HG02973 (cell line): Measurements from ENCODE around the gene PPAT.

ENCODE experiments used
- ATAC-seq: cut with Tn5 transposase; IDR thresholded peaks from one replicate; pipeline ENCODE4 v1.9.1; 2021; ENCODE audit warnings: moderate library complexity; ENCODE audit not compliant: unreplicated experiment

PPAT gene

DNA sequence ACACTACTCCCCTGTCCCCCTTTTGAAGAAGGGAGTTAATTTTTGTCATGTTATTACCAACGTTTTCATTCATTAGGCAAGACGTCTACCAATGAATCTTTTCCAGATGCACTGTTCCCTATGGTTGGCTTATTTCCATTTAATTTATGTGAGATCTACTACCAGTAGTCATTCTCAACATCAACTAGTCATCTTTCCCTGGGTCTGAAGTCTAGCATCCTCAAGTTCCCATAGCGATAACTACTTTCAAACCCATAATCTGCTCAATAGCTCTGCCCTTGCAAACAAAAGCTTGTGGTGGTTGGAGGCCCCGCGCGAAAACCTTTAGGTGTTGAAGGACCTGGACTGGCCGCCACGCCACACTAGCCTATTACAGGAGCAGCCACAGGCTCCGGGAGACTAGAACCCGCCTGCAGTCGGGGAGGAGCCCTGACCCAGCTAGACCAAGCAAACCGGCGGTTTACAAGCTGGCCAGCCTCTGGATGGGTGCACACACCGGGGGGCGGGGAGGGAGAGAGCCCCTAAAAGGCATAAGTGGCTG, 746 bp downstream of the PPAT start:
- peak; percentile 12 for ATAC-seq

DNA sequence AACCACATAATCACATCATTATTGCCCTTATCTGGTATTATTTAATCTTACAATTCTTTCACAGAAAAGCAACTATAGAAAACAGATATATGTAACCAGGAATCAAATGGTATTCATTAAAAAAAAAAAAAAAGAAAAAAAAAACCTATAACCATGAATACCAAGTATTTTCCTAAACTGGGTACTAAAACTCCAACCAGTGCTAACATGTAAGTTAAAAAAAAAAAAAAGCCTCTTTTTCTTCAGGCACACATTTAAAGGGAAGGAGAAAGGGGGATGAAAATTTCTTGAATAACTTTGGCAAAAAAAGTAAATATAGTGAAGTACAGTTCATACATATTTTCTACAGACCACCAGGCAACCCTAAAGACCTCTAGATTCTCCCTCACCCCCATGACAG, 2.1 kb downstream of the PPAT start:
- no peak for ATAC-seq

DNA sequence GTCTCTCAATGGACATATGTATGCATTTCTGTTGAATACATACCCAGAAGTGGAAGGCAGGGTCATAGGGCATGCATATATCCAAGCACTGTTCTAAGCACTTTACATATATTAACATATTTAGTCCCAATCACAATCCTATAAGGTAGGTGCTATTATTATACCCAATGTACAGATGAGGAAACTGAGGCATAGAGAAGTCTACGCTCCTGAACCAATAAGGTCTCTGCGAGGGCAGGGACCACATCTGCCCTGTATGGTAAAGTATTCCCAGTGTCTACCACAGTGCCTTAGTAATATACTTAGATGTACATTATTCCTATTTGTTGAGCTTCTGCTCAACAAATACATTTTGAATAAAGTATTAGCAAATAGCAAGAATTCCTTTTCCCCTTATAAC, 5.2 kb downstream of the PPAT start:
- no peak for ATAC-seq

DNA sequence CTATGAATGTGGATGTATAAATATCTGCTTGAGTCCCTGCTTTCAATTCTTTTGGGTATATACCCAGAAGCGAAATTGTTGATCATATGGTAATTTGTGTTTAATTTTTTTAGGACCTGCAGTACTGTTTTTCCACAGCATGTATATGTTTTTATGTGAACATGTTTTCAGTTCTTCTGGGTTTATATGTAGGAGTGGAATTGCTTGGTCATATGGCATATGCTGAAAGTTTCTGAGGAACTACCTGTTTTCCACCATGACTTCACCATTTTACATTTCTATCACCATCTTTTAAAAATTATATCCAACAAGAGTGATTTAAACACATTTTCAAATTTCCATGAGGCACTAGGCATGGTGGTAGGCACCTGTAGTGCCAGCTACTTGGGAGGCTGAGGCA, 8.2 kb downstream of the PPAT start:
- no peak for ATAC-seq

DNA sequence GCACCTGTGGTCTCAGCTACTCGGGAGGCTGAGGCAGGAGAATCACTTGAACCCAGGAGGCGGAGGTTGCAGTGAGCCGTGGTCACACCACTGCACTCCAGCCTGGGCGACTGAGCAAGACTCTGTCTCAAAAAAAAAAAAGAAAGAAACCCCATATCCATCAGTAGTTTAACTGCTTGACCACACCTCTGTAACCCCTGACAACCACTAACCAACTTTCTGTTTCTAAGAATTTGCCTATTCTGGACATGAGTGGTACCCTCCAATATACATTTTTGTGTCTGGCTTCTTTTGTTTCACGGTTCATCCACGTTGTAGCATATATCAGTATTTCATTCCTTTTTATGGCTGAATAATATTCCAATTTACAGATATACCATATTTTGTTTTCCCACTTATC, 9.1 kb downstream of the PPAT start:
- peak; percentile 84 for ATAC-seq

DNA sequence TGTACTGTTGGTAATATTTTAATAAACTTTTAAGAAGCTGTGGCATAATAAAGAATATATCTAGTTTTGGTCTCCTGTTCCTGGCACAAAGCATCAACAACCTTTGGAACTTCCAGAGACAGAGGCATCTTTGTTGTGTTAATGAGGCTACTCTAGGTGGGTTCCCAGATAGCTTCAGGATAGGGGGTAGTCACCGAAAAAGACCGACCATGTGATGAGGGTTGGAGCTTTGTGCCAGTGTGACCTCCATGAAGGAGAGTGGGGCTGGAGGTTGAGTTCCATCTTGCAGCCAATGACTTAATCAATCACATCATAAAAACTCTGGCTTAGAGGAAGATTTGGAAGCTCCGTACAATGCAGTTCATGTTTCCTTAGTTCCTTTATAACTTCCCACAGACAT, 9.9 kb downstream of the PPAT start:
- no peak for ATAC-seq

DNA sequence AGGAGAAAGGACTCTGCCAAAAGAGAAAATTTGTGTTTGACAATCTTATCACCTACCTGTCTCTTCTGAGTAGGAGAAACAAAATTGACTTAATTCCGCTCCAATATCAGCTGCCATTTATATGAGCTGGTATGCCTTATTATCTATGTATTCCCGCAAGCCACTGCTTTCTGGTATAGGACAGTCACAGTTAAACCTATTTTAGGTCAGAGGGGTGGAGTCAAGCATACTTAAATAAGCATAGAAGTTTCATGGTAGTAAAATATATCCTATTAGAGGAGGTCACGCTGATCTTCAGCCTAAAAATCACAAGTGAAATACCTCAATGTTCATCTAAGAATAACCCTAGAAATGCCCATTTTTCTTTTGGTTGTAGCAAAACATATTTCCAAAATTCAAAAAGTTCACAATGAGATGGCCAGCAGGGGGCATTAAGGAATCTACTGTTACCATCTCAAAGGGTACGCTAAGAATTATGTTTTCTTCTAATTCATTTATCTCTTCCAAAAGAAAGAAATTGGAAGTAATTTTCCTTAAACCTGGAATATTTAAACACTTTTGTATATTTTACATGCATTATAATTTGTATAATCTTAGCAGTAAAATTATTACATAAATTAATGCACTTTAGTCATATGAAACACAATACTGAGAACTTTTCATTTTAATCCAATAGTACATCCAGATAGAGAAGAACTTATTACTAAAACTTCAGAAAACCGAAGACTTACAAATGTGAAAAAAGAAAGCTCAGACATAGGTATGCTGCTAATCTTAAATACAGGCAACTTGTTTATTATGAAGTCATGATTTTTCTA, 10.5 kb downstream of the PPAT start:
- ATAC-seq = no peak

DNA sequence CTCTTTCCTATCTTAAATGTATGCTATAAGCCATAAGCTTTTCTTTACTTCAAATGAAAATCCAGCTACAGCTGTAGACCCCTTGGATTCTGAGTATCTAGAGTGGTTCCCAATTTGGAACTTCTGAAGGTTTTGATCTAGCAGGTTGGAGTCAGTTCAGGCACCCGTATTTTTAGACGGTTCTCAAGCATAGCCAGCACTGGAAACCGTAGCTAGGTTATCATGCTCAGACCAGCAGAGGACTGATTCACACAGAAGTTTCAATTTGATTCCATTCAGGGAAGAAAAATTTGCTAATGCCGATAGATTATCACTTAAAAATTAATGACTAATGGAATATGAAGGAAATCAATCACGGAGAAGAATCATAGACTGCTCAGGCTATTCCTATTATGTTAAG, 11.2 kb downstream of the PPAT start:
- no peak for ATAC-seq

DNA sequence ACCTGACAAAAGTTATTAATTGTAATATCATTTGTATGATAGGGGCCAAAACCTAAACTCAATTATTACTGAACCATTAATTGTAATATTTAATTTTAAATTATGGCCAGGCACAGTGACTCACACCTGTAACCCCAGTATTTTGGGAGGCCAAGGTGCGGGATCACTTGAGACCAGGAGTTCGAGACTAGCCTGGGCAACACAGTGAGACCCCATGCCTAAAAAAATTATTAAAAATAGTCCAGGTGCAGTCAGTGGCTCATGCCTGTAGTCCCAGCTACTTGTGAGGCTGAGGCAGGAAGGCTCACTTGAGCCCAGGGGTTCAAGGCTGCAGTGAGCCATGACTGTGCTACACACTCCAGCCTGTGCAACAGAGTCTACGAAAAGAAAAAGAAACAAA, 18.0 kb downstream of the PPAT start:
- ATAC-seq = no peak

DNA sequence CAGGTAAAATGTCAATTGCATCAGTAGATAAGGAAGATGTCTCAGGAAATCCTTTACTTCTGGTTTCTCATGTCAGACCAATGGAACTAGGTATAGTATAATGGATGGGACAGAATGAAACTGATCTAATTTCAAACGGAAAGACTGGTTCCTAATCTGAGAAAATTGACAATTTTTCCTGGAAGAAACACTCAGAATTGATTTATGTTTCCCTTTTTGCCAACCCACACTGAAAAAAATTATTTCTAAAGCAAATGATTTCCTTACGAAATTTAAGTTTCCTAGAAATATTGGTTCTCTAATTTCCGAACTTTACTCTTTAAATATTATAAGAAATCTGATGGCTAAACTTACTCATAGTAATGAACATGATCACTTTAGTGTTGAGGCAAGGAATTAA, 19.1 kb downstream of the PPAT start:
- ATAC-seq = no peak

DNA sequence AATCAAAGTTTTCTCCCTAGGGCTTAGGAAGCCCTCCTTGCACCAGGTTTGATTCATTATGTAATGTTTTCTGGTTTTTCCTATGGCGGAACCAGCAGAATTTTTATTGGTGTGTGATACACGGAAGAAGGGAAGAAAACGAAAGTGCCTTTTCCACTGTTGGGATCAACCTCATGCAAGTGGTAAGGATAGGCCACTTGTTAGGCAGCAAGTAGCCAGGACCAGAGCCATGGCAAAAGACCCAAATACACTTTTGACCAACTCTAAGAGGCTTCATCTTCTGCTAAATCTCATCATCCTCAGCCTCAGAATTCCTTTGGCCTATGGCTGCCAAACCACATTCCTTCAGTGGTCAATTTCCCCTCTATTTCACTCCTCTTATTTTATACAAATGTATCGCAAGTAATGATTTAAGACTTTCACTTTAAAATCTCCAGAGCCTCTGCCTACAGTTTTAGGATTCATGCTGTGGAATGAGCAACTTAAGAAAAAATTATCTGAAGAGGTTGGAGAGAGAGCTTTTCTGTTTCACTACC, 21.2 kb downstream of the PPAT start:
- no peak for ATAC-seq

DNA sequence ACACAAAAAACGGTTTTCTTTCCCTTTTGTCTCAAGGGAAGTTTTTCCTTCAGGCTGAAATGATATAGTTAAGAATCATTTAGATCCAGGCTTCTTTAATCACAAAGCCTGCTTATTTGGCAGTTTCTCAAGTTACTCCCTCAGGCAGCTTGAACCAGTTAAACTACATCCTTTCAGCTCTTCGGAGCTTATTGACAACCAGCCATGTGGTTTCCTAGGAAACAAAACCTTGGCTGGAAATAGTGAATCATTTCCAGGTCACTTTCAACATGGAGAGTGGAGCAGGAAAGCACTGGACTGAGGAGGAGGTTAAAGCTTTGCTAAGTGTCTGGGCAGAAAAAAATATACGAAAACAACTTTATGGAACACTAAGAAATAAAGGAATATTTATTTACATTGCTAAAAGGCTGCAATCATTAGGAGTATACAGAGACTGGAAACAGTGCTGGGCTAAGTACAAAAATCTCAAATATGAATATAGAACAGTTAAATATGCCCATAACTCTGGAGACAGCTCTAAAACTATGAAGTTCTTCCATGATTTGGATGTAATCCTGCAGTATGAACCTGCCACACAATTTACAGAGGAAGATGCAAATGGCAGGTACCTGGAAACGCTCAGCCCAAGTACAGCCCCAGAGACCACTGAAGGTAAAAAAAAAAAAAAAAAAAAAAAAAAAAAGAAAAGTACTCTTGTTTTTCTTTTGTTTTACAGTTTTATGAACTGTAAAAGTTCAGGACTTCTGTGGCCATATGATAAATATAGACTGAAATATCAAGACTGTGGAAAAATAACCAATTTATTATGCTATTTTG, 25.0 kb downstream of the PPAT start:
- ATAC-seq = no peak

DNA sequence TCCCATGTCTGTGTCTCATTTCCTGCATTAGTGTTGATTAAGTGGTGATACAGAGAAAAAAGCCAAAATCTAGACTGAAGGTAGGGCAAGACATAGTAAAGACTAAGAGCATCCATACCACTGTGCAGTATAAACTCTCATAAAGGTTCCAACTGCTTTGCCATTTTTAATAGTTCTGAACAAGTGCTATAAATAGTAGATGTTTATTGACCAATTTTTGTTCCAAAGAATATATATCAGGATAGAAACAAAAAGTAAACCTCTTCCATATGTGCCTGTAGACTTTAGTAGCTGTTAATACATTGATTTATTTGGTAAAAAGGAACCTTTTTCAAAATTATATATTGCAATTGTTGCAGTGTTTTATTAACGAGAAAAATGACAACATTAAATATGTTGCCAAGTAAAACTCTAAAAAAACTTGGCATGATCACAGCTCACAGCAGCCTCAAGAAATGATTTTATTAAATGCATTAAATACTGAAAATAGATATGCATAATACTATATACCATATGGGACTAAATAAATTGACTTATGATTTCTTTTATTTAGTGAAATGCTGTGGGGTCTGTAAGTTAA, 25.8 kb downstream of the PPAT start:
- ATAC-seq = no peak

DNA sequence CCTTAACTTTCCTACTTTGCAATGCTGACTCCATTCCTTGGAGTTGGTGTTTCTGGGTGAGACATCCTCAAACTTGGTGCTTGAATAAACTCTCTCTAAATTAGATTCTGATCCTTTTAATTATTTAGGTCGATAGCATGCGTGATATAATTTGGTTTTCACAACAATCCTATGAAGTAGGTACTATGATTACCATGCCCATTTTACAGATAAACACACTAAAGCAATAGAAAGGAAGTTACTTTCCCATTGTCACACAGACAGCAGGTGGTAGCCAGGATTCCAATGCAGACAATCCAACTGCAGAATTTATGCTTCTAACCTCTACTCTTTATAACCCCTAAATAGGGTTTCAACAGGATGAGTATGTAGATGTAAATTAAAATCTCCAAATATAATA, 26.4 kb downstream of the PPAT start:
- ATAC-seq = no peak

DNA sequence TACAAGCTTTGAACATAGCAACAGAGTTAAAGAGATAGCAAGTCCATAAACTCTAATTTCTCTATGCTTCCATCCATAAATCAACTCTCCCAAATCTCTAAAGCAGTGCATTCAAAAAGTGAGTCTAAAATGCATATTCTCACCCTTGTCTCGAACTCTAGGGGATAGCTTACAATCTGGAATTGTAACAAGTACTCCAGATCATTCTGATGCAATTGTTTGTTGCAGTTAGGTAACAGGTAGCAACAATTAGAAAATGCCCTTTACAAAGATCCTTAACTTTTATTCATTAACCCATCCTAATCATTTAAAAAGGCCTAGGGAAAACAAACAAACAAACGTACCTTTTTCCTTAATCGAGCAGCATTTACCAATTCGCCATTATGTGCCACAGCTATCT, 29.3 kb downstream of the PPAT start:
- no peak for ATAC-seq

DNA sequence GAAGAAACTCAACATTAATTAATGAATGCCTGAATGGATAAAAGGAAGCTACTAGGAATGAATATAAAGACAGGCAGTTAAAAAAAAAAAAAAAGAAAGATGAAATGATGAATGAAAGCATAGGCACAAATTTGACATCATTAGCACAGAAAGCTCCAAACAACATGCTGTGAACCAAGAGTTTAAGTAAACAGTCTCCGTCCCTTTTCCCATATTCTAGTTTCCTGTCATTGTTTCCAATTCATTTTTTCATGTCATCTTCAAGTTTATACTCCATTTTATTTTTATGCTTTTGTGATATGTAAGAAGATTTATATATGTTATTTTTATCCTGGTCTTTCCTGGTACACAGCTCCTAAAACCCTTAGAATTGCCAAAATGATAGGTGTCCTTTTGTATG, 30.4 kb downstream of the PPAT start:
- ATAC-seq = no peak

DNA sequence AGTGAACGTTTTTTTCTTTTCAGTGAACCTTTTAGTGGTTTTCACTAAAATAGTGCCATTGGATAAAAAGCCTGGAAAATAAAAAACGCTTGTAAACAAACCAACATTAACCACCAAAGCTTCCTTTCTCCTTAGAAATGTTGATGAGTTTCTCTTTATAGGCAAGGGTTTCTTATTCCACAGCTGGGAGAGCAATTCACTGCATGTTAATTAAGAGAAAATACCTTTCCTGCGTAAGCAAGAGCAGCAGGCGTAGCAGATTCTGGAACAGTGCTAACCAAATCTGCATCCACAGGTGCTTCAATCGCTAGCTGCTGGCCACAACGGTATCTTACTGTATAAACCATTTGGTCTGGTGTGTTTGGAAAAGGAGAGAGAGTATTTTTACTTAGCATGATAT, 34.9 kb downstream of the PPAT start:
- ATAC-seq = no peak

DNA sequence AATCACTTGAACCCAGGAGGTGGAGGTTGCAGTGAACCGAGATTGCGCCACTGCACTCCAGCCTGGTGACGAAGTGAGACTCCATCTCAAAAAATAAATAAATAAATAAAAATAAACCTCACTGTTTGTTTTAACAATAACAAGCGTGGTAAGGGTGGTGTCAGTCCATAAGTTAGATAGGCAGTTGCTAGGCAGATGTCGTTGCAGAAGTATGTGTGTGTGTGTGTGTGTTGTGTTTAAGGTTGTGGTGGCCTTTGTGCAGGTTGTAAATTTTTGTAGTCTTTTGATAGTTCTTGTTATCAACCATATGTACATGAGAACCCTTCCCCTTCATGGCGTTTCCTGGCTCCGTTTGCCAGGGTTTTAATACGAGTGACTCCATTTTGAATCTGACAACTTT, 44.1 kb downstream of the PPAT start:
- no peak for ATAC-seq

DNA sequence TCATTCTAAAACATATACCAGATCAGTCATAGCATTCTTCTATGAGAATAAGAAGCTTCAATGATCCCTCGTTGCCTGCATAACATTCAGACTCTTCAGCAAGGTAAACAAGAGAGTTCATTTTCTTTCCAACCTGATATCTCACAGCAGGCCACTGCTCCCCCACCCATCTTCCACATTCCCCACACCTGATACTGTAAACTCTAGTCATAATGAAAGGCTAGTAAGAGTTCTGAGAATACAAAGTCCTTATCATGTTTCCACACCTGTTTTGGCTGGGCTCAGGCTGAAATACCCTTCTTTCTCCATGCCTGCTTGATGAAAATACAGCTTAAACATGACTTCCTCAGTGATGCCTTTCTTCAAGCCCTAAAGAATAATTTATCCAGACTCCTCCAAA, 45.9 kb downstream of the PPAT start:
- ATAC-seq = no peak

DNA sequence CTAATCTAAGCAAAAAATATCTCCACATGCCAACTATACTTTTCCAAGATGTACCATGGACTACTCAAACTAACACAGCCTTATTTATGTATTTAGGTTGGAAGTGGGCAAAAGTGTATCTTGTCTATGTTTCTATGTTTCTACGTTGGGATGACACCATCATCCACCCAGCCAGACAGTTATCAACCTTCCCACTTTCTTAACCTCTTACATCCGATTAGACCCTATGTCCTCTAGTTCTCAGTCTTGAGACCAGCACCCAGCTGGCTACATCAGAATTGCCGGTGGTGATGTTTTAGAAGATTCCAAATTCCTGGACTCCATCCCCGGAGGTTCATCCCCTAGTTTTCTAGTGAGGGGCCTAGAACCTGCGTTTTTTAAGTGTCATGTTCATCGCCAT, 47.1 kb downstream of the PPAT start:
- ATAC-seq = no peak
